ENCODE results near the gene PALD1. TPM values are rescaled to one million over a fixed set of nuclear protein-coding genes. Genes with fewer than 3 reads are reported as not detected.

The PALD1 gene
- polyA plus RNA-seq, 1 of the 3 experiments (the other 2 are of a cell fraction), result 0.16 TPM

GRCh38 chr10:70456164-70456563, 22.4 kb upstream of the PALD1 start:
- H3K79me2 ChIP-seq (ENCODE audit: insufficient read depth), result no peaks in the 10 kb centered on the region
- no peak overlapping the region for H3K4me3 ChIP-seq (ENCODE audit: low read depth in 2 of 2, low read length in 1 of 2)
- H3K27me3 ChIP-seq (ENCODE audit: insufficient read depth), result peaks cover 5% of the 10 kb centered on the region; the same call in 1 of the 2 replicates
- no peaks in the 10 kb centered on the region for H3K36me3 ChIP-seq (replicated peaks in 1 of 2; ENCODE audit: control insufficient read depth in 1 of 2, insufficient read depth in 2 of 2, low read length in 1 of 2)
- TF ChIP-seq ZBTB33 (IDR thresholded peaks at IDR 0.05; ENCODE audit: borderline replicate concordance, low read depth) (no peak), TAF1 (IDR thresholded peaks at IDR 0.05; ENCODE audit: borderline replicate concordance, low read depth, low read length) (no peak), MAX (IDR thresholded peaks at IDR 0.05; ENCODE audit: low read depth) (no peak), FOXM1 (IDR thresholded peaks at IDR 0.05; ENCODE audit: low read depth) (no peak), CTCF (IDR thresholded peaks at IDR 0.05) (no peak), USF2 (IDR thresholded peaks at IDR 0.05; ENCODE audit: borderline replicate concordance, low read depth, low read length) (no peak), FOSL2 (IDR thresholded peaks at IDR 0.05; ENCODE audit: borderline replicate concordance, low read depth) (no peak), USF1 (IDR thresholded peaks at IDR 0.05; ENCODE audit: borderline replicate concordance, low read depth) (no peak), FOXJ3 (CRISPR knock-in tag; IDR thresholded peaks at IDR 0.05) (no peak), YY1 (IDR thresholded peaks at IDR 0.05; ENCODE audit: low read depth) (no peak), MXI1 (IDR thresholded peaks at IDR 0.05; ENCODE audit: low read depth, low read length) (no peak), CHD2 (IDR thresholded peaks at IDR 0.05; ENCODE audit: low read length, partially characterized antibody) (no peak), GATA2 (CRISPR knock-in tag; IDR thresholded peaks at IDR 0.05) (no peak), SIN3A (IDR thresholded peaks at IDR 0.05; ENCODE audit: borderline replicate concordance, low read depth, low read length) (no peak), POLR2AphosphoS5 (IDR thresholded peaks at IDR 0.05; ENCODE audit: low read depth, low read length) (no peak), TCF12 (IDR thresholded peaks at IDR 0.05) (no peak), NFIC (IDR thresholded peaks at IDR 0.05; ENCODE audit: borderline replicate concordance) (no peak)
- no peak overlapping the region for H3K9ac ChIP-seq
- DNase-seq, result no peak
- POLR2A ChIA-PET, result no interaction called here
- no peak overlapping the region for H2AFZ ChIP-seq (ENCODE audit: low read depth)
- WGBS (ENCODE audit: low lambda C conversion rate), result 68% methylated on average over 8 of the region's 8 CpGs
- CTCF ChIA-PET, result interaction anchor here (0.6 to 2.0 kb wide), 3 partner anchors 11 to 93 kb away, joined by 3 to 6 read pairs (median 4); no protein-coding TSS in a partner anchor
- H3K9me3 ChIP-seq, result no peaks in the 10 kb centered on the region
- H3F3A ChIP-seq (replicated peaks; ENCODE audit: insufficient read depth), result no peaks in the 10 kb centered on the region
- H3K4me2 ChIP-seq, result no peak overlapping the region
- H3K9me2 ChIP-seq, result no peaks in the 10 kb centered on the region
- peaks cover 0 to 12% of the 10 kb centered on the region in 2 experiments; a peak in 1 of 4 replicates for H3K4me1 ChIP-seq (ENCODE audit: control insufficient read depth in 1 of 2, insufficient read depth in 2 of 2, low read depth in 1 of 2, low read length in 1 of 2)
- no peaks in the 10 kb centered on the region for H4K20me1 ChIP-seq (ENCODE audit: insufficient read depth)
- H3K27ac ChIP-seq (ENCODE audit: low read depth in 2 of 2, low read length in 1 of 2), result no peak overlapping the region

Measured in SK-N-SH (cell line).